Gastrocnemius medialis (tissue), 4 donors: ENCODE measurements around the gene CFAP92.

Experiments used
- CTCF ChIP-seq, 5 experiments: fragments of 450-650 bp in 3 of 5; fragments of 200-600 bp in 2 of 5; sonication (generic) in 2 of 5; IDR thresholded peaks in 4 of 5; conservative IDR thresholded peaks in 1 of 5; 1 replicate in 4 of 5; 2 replicates in 1 of 5; pipeline ENCODE4 v1.5.1; 2016 to 2019; ENCODE audit warnings: antibody characterized with exemption in 5 of 5, mild to moderate bottlenecking in 3 of 5, moderate library complexity in 3 of 5
- POLR2A ChIP-seq, 2 donors: fragments of 450-650 bp; IDR thresholded peaks; one replicate each; pipeline ENCODE4 v1.6.1; 2017; ENCODE audit warnings: antibody characterized with exemption in 2 of 2, mild to moderate bottlenecking in 2 of 2, moderate library complexity in 2 of 2

GRCh38 chr3:129018751-129019150, 24.9 kb upstream of the CFAP92 start:
- TF ChIP-seq CTCF (IDR thresholded peaks at IDR 0.05 in 4 of 5, conservative IDR thresholded peaks at IDR 0.05 in 1 of 5) (no peak), POLR2A (IDR thresholded peaks at IDR 0.05) (no peak)
